ENCODE data around the gene SPTBN1. TPM values are rescaled to one million over a fixed set of nuclear protein-coding genes. Genes with fewer than 3 reads are reported as not detected.

SPTBN1 gene
- total and polyA plus RNA-seq, 2 donors (not counting 3 experiments of a cell fraction or from before 2014, with no cell fraction given): 63.3 to 320 TPM

- TF ChIP-seq MYC (IDR thresholded peaks at IDR 0.05; ENCODE audit: low read depth, low read length) (no peak), POLR2AphosphoS5 (IDR thresholded peaks at IDR 0.05; ENCODE audit: insufficient read depth, low read depth, low read length) (no peak), GATA2 (IDR thresholded peaks at IDR 0.05; ENCODE audit: insufficient read depth, insufficient read length, low read depth, low read length) (no peak), POLR2A (IDR thresholded peaks at IDR 0.05; ENCODE audit: low read depth, low read length) (no peak), FOS (IDR thresholded peaks at IDR 0.05; ENCODE audit: borderline replicate concordance, insufficient read depth, low read length) (no peak), JUN (IDR thresholded peaks at IDR 0.05; ENCODE audit: borderline replicate concordance, insufficient read depth, insufficient read length, low read depth) (no peak), EZH2 (IDR thresholded peaks at IDR 0.05; ENCODE audit: borderline replicate concordance, low read depth, low read length, severe bottlenecking) (no peak)
- TF ChIP-seq, protein P1, sequence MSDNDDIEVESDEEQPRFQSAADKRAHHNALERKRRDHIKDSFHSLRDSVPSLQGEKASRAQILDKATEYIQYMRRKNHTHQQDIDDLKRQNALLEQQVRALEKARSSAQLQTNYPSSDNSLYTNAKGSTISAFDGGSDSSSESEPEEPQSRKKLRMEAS (IDR thresholded peaks at IDR 0.05; ENCODE audit: insufficient read depth, insufficient read length): no peak
- TF ChIP-seq, protein P2, sequence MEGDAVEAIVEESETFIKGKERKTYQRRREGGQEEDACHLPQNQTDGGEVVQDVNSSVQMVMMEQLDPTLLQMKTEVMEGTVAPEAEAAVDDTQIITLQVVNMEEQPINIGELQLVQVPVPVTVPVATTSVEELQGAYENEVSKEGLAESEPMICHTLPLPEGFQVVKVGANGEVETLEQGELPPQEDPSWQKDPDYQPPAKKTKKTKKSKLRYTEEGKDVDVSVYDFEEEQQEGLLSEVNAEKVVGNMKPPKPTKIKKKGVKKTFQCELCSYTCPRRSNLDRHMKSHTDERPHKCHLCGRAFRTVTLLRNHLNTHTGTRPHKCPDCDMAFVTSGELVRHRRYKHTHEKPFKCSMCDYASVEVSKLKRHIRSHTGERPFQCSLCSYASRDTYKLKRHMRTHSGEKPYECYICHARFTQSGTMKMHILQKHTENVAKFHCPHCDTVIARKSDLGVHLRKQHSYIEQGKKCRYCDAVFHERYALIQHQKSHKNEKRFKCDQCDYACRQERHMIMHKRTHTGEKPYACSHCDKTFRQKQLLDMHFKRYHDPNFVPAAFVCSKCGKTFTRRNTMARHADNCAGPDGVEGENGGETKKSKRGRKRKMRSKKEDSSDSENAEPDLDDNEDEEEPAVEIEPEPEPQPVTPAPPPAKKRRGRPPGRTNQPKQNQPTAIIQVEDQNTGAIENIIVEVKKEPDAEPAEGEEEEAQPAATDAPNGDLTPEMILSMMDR (IDR thresholded peaks at IDR 0.05; ENCODE audit: extremely low read depth in 1 of 2, insufficient read depth in 1 of 2, low read depth in 1 of 2, low read length in 2 of 2): no peak
- Histone ChIP-seq H3K4me2 (ENCODE audit: insufficient read depth, low read length) (no peak overlapping the region), H2AFZ (ENCODE audit: low read depth, low read length) (no peak overlapping the region), H3K4me1 (ENCODE audit: control insufficient read depth, extremely low read depth, insufficient read depth, low read length) (peaks cover 8% of the 10 kb centered on the region), H3K4me3 (replicated peaks in 1 of 3; ENCODE audit: insufficient read depth in 1 of 3, low read depth in 1 of 3, low read length in 3 of 3) (no peak overlapping the region), H3K27me3 (ENCODE audit: control insufficient read depth in 2 of 2, insufficient read depth in 2 of 2, low read length in 2 of 2) (peaks cover 4 to 14% of the 10 kb centered on the region in 2 experiments), H3K36me3 (ENCODE audit: control insufficient read depth in 2 of 2, extremely low read depth in 1 of 2, insufficient read depth in 2 of 2, low read length in 2 of 2) (no peaks in the 10 kb centered on the region), H4K20me1 (replicated peaks; ENCODE audit: control insufficient read depth, extremely low read depth, insufficient read depth, low read length) (no peaks in the 10 kb centered on the region), H3K9ac (replicated peaks; ENCODE audit: extremely low read depth, insufficient read depth, low read length) (no peak overlapping the region), H3K9me1 (replicated peaks; ENCODE audit: control insufficient read depth, extremely low read depth, insufficient read depth, low read length) (no peaks in the 10 kb centered on the region), H3K79me2 (ENCODE audit: control insufficient read depth, insufficient read depth, low read length) (no peaks in the 10 kb centered on the region), H3K9me3 (replicated peaks; ENCODE audit: control insufficient read depth, insufficient read depth, low read length) (no peaks in the 10 kb centered on the region), H3K27ac (ENCODE audit: insufficient read depth, low read depth, low read length) (no peak overlapping the region)
- dilution Hi-C loops (cut with MboI; ENCODE audit: extremely low pct_ligation_motif_present, low sequenced_read_pairs): no loop called here
- no peak for DNase-seq (ENCODE audit: low read depth, low spot score)
- intact Hi-C loops (cut with micrococcal nuclease): no loop called here
- no TSS peak for BruUV-seq (replicated peaks)
- ChIA-PET POLR2A (no interaction called here), CTCF (no interaction called here)
- FAIRE-seq: no peak
Observed at GRCh38 chr2:54712516-54712915, 256.4 kb downstream of the SPTBN1 start.
